H9 (cell line): ENCODE measurements around the gene MINDY4B. TPM values are rescaled to one million over a fixed set of nuclear protein-coding genes. Genes with fewer than 3 reads are reported as not detected.

Source experiments
- DNase-seq: peaks from one replicate; pipeline ENCODE4 v3.0.0-alpha.2; 2017
- H2AFZ ChIP-seq: one replicate; pipeline ENCODE4 v1.6.1; 2013; ENCODE audit warnings: mild to moderate bottlenecking, low read length, control low read depth, moderate library complexity
- H2AK5ac ChIP-seq: 2 replicates; pipeline ENCODE4 v1.6.1; 2013; ENCODE audit warnings: low read length, control low read depth, mixed read lengths; ENCODE audit not compliant: insufficient read length
- H2BK120ac ChIP-seq: one replicate; pipeline ENCODE4 v1.6.1; 2013; ENCODE audit warnings: low read depth, mild to moderate bottlenecking, low read length, control low read depth, inconsistent platforms; ENCODE audit not compliant: poor library complexity, severe bottlenecking
- H2BK12ac ChIP-seq: 2 replicates; pipeline ENCODE4 v1.6.1; 2013; ENCODE audit warnings: low read length, control low read depth, mixed read lengths, low read depth; ENCODE audit not compliant: insufficient read length
- H2BK15ac ChIP-seq: 2 replicates; pipeline ENCODE4 v1.6.1; 2013; ENCODE audit warnings: low read depth, low read length, control low read depth
- H2BK20ac ChIP-seq: one replicate; pipeline ENCODE4 v1.6.1; 2013; ENCODE audit warnings: low read depth, mild to moderate bottlenecking, low read length, control low read depth, inconsistent platforms; ENCODE audit not compliant: poor library complexity, severe bottlenecking
- H2BK5ac ChIP-seq: 2 replicates; pipeline ENCODE4 v1.6.1; 2013; ENCODE audit warnings: low read length, control low read depth, mixed read lengths; ENCODE audit not compliant: insufficient read length
- H3K14ac ChIP-seq: 2 replicates; pipeline ENCODE4 v1.6.1; 2013; ENCODE audit warnings: low read length, control low read depth; ENCODE audit not compliant: insufficient read depth
- H3K18ac ChIP-seq: 2 replicates; pipeline ENCODE4 v1.6.1; 2013; ENCODE audit warnings: low read depth, mild to moderate bottlenecking, mixed read lengths, low read length, control low read depth; ENCODE audit not compliant: insufficient read length
- H3K23ac ChIP-seq: 2 replicates; pipeline ENCODE4 v1.6.1; 2013; ENCODE audit warnings: low read length, control low read depth, mixed read lengths, low read depth; ENCODE audit not compliant: insufficient read length
- H3K23me2 ChIP-seq: 2 replicates; pipeline ENCODE4 v1.6.1; 2013; ENCODE audit warnings: low read depth, mild to moderate bottlenecking, mixed read lengths, low read length, control low read depth; ENCODE audit not compliant: insufficient read length, poor library complexity, severe bottlenecking
- H3K27ac ChIP-seq: 2 replicates; pipeline ENCODE4 v1.5.1; 2013; ENCODE audit warnings: low read length, control low read depth, mixed read lengths, low read depth; ENCODE audit not compliant: insufficient read length
- H3K27me3 ChIP-seq: 2 replicates; pipeline ENCODE4 v1.6.1; 2013; ENCODE audit warnings: low read length, control low read depth, inconsistent platforms; ENCODE audit not compliant: insufficient read depth
- H3K4ac ChIP-seq: 2 replicates; pipeline ENCODE4 v1.6.1; 2013; ENCODE audit warnings: low read depth, mild to moderate bottlenecking, control low read depth, inconsistent platforms, low read length, moderate library complexity
- H3K4me1 ChIP-seq: 2 replicates; pipeline ENCODE4 v1.6.1; 2013; ENCODE audit warnings: low read length, control low read depth, inconsistent platforms; ENCODE audit not compliant: insufficient read depth
- H3K4me2 ChIP-seq: 2 replicates; pipeline ENCODE4 v1.6.1; 2013; ENCODE audit warnings: low read length, control low read depth, mixed read lengths; ENCODE audit not compliant: insufficient read length, insufficient read depth
- H3K56ac ChIP-seq: 2 replicates; pipeline ENCODE4 v1.6.1; 2013; ENCODE audit warnings: low read depth, mild to moderate bottlenecking, mixed read lengths, low read length, control low read depth; ENCODE audit not compliant: insufficient read length
- H3K79me1 ChIP-seq: 2 replicates; pipeline ENCODE4 v1.6.1; 2013; ENCODE audit warnings: low read depth, mild to moderate bottlenecking, moderate library complexity, low read length, control low read depth, inconsistent platforms; ENCODE audit not compliant: insufficient read depth, poor library complexity, severe bottlenecking
- H3K79me2 ChIP-seq: 2 replicates; pipeline ENCODE4 v1.6.1; 2013; ENCODE audit warnings: low read length, control low read depth, inconsistent platforms; ENCODE audit not compliant: insufficient read depth
- H3K9ac ChIP-seq: 2 replicates; pipeline ENCODE4 v1.6.1; 2013; ENCODE audit warnings: low read length, control low read depth, mixed read lengths; ENCODE audit not compliant: insufficient read length; ENCODE audit errors: extremely low read depth
- H3K9me3 ChIP-seq: one replicate; pipeline ENCODE4 v1.6.1; 2013; ENCODE audit warnings: low read depth, low read length, inconsistent platforms; ENCODE audit not compliant: control insufficient read depth
- H3T11ph ChIP-seq: one replicate; pipeline ENCODE4 v1.6.1; 2013; ENCODE audit warnings: mild to moderate bottlenecking, low read length, control low read depth, inconsistent platforms
- H4K20me1 ChIP-seq: one replicate; pipeline ENCODE4 v1.6.1; 2013; ENCODE audit not compliant: control insufficient read depth, insufficient read length, insufficient read depth
- H4K5ac ChIP-seq: 2 replicates; pipeline ENCODE4 v1.6.1; 2013; ENCODE audit warnings: low read depth, mild to moderate bottlenecking, mixed read lengths, low read length, control low read depth; ENCODE audit not compliant: insufficient read length
- H4K8ac ChIP-seq: replicated peaks from 2 replicates; pipeline ENCODE4 v1.6.1; 2013; ENCODE audit warnings: low read length, control low read depth, mixed read lengths, low read depth; ENCODE audit not compliant: insufficient read length
- H4K91ac ChIP-seq: 2 replicates; pipeline ENCODE4 v1.6.1; 2013; ENCODE audit warnings: low read depth, mild to moderate bottlenecking, moderate library complexity, mixed read lengths, low read length, control low read depth; ENCODE audit not compliant: insufficient read length
- H3K27ac Mint-ChIP-seq, 3 experiments: 2 replicates in 2 of 3; 3 replicates in 1 of 3; pipeline ENCODE4 v1.8.0; 2020 to 2021; ENCODE audit warnings: mixed read lengths in 3 of 3, mild to moderate bottlenecking in 1 of 3, moderate library complexity in 1 of 3
- H3K27me3 Mint-ChIP-seq: 2 replicates; pipeline ENCODE4 v1.8.0; 2021; ENCODE audit warnings: low read depth, mild to moderate bottlenecking, moderate library complexity, mixed read lengths
- H3K36me3 Mint-ChIP-seq, 3 experiments: 2 replicates in 2 of 3; 3 replicates in 1 of 3; pipeline ENCODE4 v1.8.0; 2020 to 2021; ENCODE audit warnings: low read depth in 3 of 3, mixed read lengths in 3 of 3; ENCODE audit not compliant: insufficient read depth in 1 of 3
- H3K4me1 Mint-ChIP-seq, 2 experiments: 2 replicates each; pipeline ENCODE4 v1.8.0; 2020; ENCODE audit warnings: mixed read lengths in 2 of 2
- H3K4me3 Mint-ChIP-seq, 2 experiments: 2 replicates in 1 of 2; 3 replicates in 1 of 2; pipeline ENCODE4 v1.8.0; 2020 to 2021; ENCODE audit warnings: mild to moderate bottlenecking in 2 of 2, mixed read lengths in 2 of 2, moderate library complexity in 1 of 2
- H3K9me3 Mint-ChIP-seq, 2 experiments: 2 replicates in 1 of 2; 3 replicates in 1 of 2; pipeline ENCODE4 v1.8.0; 2020; ENCODE audit warnings: mild to moderate bottlenecking in 2 of 2, mixed read lengths in 2 of 2, moderate library complexity in 1 of 2
- WGBS: extraction: QIAGEN DNeasy Blood & Tissue Kit; methylation state at CpG from one replicate; pipeline ENCODE4 v1.1.7; 2013; ENCODE audit warnings: missing lambda C conversion rate, low lambda C conversion rate, mixed read lengths; ENCODE audit not compliant: insufficient read length; ENCODE audit errors: extremely low coverage; 5-methylcytosine and 5-hydroxymethylcytosine counted together
- total RNA-seq: library from RNA; stranded (reverse); gene quantifications from 2 replicates; pipeline ENCODE4 v1.2.1, GENCODE V29; 2021
- TF ChIP-seq, protein P1 (sequence below): fragments of 200-600 bp; sonication (generic); conservative IDR thresholded peaks from 3 replicates; pipeline ENCODE4 v1.8.0; 2021; ENCODE audit warnings: antibody characterized with exemption, mild to moderate bottlenecking

Gene MINDY4B
- total RNA-seq, 1 experiment from 2014 or later: not detected

- H3K9ac ChIP-seq: no peak overlapping the region
- Mint-ChIP-seq H3K36me3 (no peaks in the 10 kb centered on the region), H3K27me3 (no peaks in the 10 kb centered on the region; the same call in 1 of the 2 replicates), H3K4me1 (peaks cover 0 to 3% of the 10 kb centered on the region in 2 experiments; a peak in 1 of 4 replicates), H3K27ac (no peak overlapping the region), H3K9me3 (no peaks in the 10 kb centered on the region), H3K4me3 (no peak overlapping the region)
- no peak overlapping the region for H3K4ac ChIP-seq
- no peaks in the 10 kb centered on the region for H3K23me2 ChIP-seq
- H3K9me3 ChIP-seq: no peaks in the 10 kb centered on the region
- no peak overlapping the region for H3T11ph ChIP-seq
- no peak overlapping the region for H3K23ac ChIP-seq
- H3K14ac ChIP-seq: no peak overlapping the region
- no peak overlapping the region for H3K56ac ChIP-seq
- no peak overlapping the region for H2AK5ac ChIP-seq
- H2BK5ac ChIP-seq: no peak overlapping the region
- no peaks in the 10 kb centered on the region for H4K20me1 ChIP-seq
- no peak overlapping the region for H3K27ac ChIP-seq
- H4K5ac ChIP-seq: no peak overlapping the region
- H2BK20ac ChIP-seq: no peak overlapping the region
- H3K79me2 ChIP-seq: no peaks in the 10 kb centered on the region
- no peak overlapping the region for H2AFZ ChIP-seq
- no peak overlapping the region for H3K4me2 ChIP-seq
- H3K4me1 ChIP-seq: no peaks in the 10 kb centered on the region
- H4K91ac ChIP-seq: no peak overlapping the region
- H3K79me1 ChIP-seq: no peaks in the 10 kb centered on the region
- no peaks in the 10 kb centered on the region for H3K27me3 ChIP-seq
- TF ChIP-seq, protein P1, sequence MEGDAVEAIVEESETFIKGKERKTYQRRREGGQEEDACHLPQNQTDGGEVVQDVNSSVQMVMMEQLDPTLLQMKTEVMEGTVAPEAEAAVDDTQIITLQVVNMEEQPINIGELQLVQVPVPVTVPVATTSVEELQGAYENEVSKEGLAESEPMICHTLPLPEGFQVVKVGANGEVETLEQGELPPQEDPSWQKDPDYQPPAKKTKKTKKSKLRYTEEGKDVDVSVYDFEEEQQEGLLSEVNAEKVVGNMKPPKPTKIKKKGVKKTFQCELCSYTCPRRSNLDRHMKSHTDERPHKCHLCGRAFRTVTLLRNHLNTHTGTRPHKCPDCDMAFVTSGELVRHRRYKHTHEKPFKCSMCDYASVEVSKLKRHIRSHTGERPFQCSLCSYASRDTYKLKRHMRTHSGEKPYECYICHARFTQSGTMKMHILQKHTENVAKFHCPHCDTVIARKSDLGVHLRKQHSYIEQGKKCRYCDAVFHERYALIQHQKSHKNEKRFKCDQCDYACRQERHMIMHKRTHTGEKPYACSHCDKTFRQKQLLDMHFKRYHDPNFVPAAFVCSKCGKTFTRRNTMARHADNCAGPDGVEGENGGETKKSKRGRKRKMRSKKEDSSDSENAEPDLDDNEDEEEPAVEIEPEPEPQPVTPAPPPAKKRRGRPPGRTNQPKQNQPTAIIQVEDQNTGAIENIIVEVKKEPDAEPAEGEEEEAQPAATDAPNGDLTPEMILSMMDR: no peak
- H2BK120ac ChIP-seq: no peak overlapping the region
- DNase-seq: no peak
- H2BK15ac ChIP-seq: no peak overlapping the region
- H2BK12ac ChIP-seq: no peak overlapping the region
- no peak overlapping the region for H4K8ac ChIP-seq
- WGBS: no CpG with 5 or more reads among the region's 1 CpG
- no peak overlapping the region for H3K18ac ChIP-seq
Observed at GRCh38 chr3:150906461-150906860, 1.2 kb upstream of the MINDY4B start.
